CD4-positive, alpha-beta T cell treated with Interleukin-17A for 1 hour (primary cell): ENCODE data around the gene NEK4.

ENCODE experiments used
- DNase-seq: peaks from one replicate; pipeline ENCODE4 v3.0.0-alpha.2; 2020

Gene NEK4

GRCh38 chr3:52770496-52771333 is at the start of gene NEK4:
Gene NEK4, minus strand, starts transcription at chr3:52770940. Its CDS starts 194 bp downstream, at chr3:52770746.
- peak; percentile 88 for DNase-seq

- no peak for DNase-seq
Measured at GRCh38 chr3:52819936-52820335, 49.2 kb upstream of the NEK4 start.

GRCh38 chr3:52817860-52818259 is 47.1 kb upstream of the NEK4 start:
- no peak for DNase-seq

- DNase-seq, result no peak
Measured at GRCh38 chr3:52817221-52817620, 46.5 kb upstream of the NEK4 start.

- no peak for DNase-seq
Measured at GRCh38 chr3:52816654-52817053, 45.9 kb upstream of the NEK4 start.

- no peak for DNase-seq
Measured at GRCh38 chr3:52816199-52816598, 45.5 kb upstream of the NEK4 start.

- no peak for DNase-seq
Measured at GRCh38 chr3:52813810-52814209, 43.1 kb upstream of the NEK4 start.

- DNase-seq, result no peak
Measured at GRCh38 chr3:52811452-52812011, 40.8 kb upstream of the NEK4 start.

GRCh38 chr3:52810923-52811322 is 40.2 kb upstream of the NEK4 start:
- DNase-seq, result no peak

GRCh38 chr3:52809662-52810377 is 39.1 kb upstream of the NEK4 start:
- DNase-seq, result no peak

- DNase-seq, result no peak
Measured at GRCh38 chr3:52809149-52809548, 38.4 kb upstream of the NEK4 start.

- no peak for DNase-seq
Measured at GRCh38 chr3:52805270-52806039, 34.7 kb upstream of the NEK4 start.

- no peak for DNase-seq
Measured at GRCh38 chr3:52801839-52802238, 31.1 kb upstream of the NEK4 start.

GRCh38 chr3:52800079-52800478 is 29.3 kb upstream of the NEK4 start:
- no peak for DNase-seq

- peak; percentile 11 for DNase-seq
Measured at GRCh38 chr3:52798978-52799476, 28.3 kb upstream of the NEK4 start.

GRCh38 chr3:52798376-52798977 is 27.7 kb upstream of the NEK4 start:
- no peak for DNase-seq

GRCh38 chr3:52796411-52796810 is 25.7 kb upstream of the NEK4 start:
- no peak for DNase-seq

- DNase-seq, result no peak
Measured at GRCh38 chr3:52795298-52795900, 24.7 kb upstream of the NEK4 start.

- no peak for DNase-seq
Measured at GRCh38 chr3:52794612-52795099, 23.9 kb upstream of the NEK4 start, which contains the start of gene ITIH3. Gene ITIH3, plus strand, starts transcription at chr3:52794796. Its CDS starts 8 bp downstream, at chr3:52794804.

- DNase-seq, result no peak
Measured at GRCh38 chr3:52793702-52794611, 23.2 kb upstream of the NEK4 start.
